ENCODE data around the gene RBFOX1.

The RBFOX1 gene

DNA sequence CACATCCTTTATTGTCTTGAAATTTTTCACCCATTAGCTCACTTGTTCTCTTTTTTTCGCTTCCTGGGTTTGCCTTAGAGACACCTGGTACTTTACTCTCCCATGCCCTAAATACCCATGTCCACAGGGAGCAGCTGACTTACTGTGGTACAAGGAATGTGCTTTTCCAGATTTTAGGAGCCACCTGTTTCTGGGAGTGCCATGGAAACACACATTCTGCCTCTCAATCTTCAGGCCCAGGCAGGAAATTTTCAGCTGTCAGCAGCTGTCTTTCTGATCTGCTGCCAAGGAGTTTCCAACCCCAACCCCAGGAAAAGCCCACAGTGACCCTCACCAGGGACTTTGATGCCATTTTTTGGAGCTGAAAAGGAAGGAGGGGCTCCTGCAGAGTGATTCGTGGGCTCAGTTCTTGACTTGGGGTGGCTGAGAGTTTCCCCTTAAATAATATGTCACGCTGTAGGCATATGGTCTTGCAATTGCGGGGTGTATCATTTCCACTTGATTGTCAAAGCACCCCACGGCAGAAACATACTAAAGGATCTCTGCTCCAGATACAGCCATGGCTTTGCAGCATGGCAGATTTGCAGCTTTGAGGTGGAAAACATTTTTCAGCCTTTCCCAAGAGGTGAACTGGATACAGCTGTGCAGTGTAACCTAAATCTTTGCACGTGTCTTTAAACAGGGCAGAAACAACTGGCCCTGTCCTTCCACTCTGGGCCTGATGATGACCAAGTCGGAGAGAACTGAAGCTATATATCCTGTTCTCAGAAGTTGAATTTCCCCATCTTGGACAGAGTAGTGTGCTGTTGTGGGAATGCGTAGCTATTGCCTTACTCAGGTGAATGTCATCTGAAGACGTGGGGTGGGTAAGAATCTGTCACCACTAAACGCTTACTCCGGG lies 19.2 kb downstream of the RBFOX1 start:
- H3K4me3 ChIP-seq = no peak overlapping the region
- TF ChIP-seq, protein P1, sequence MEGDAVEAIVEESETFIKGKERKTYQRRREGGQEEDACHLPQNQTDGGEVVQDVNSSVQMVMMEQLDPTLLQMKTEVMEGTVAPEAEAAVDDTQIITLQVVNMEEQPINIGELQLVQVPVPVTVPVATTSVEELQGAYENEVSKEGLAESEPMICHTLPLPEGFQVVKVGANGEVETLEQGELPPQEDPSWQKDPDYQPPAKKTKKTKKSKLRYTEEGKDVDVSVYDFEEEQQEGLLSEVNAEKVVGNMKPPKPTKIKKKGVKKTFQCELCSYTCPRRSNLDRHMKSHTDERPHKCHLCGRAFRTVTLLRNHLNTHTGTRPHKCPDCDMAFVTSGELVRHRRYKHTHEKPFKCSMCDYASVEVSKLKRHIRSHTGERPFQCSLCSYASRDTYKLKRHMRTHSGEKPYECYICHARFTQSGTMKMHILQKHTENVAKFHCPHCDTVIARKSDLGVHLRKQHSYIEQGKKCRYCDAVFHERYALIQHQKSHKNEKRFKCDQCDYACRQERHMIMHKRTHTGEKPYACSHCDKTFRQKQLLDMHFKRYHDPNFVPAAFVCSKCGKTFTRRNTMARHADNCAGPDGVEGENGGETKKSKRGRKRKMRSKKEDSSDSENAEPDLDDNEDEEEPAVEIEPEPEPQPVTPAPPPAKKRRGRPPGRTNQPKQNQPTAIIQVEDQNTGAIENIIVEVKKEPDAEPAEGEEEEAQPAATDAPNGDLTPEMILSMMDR (IDR thresholded peaks at IDR 0.05) = no peak
- no peak for DNase-seq (ENCODE audit: low spot score)
- H3K27ac ChIP-seq = no peak overlapping the region

DNA sequence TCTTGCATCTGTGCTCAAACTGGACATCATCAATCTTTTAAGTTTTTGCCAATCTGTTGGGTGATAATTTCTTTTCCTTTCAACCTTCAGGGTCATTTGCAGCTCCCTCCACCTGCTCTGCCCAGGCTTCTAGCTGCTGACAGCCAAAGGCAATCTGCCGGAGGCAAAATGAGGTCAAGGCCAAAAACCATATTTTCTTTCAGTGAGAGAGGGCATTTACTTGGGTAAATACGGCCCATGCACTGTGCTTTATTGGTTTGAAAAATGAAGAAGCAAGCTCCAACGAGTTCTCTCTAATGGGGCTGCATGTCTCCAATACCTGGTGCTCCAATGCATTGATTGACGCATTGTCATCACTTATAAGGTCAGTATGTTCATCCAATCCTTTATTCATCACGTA lies 23.1 kb downstream of the RBFOX1 start:
- Histone ChIP-seq H3K27ac (no peak overlapping the region), H3K4me3 (no peak overlapping the region)
- TF ChIP-seq, protein P1 (IDR thresholded peaks at IDR 0.05) = no peak
- no peak for DNase-seq (ENCODE audit: low spot score)

DNA sequence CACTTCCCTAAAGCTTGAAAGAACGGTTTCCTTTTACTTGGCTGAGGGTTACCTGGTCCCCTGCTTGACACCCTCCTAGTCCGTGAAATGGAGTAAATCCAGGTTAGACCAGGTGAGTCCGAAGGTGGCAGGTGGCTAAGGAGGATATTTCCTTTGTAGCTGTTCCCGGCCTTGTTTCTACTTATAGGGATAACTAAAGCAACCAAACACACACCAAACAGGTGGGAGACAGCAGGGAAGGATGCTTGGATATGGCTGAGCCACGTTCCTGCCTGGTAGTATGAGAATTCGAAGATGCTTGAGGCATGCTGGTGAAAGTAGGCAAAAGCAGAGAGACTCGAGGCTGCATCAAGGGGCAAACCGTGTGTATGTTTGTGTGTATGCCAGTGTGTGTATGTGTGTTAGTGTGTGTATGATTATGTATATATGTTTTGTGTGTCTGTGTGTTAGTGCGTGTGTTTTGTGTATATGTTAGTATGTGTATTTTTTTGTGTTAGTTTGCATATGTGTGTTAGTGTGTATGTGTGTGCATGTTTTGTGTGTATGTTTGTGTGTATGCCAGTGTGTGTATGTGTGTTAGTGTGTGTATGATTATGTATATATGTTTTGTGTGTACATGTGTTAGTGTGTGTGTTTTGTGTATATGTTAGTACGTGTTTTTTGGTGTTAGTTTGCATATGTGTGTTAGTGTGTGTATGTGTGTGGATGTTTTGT lies 28.9 kb downstream of the RBFOX1 start:
- H3K27ac ChIP-seq = no peak overlapping the region
- no peak overlapping the region for H3K4me3 ChIP-seq
- TF ChIP-seq, protein P1 (IDR thresholded peaks at IDR 0.05) = no peak
- no peak for DNase-seq (ENCODE audit: low spot score)

DNA sequence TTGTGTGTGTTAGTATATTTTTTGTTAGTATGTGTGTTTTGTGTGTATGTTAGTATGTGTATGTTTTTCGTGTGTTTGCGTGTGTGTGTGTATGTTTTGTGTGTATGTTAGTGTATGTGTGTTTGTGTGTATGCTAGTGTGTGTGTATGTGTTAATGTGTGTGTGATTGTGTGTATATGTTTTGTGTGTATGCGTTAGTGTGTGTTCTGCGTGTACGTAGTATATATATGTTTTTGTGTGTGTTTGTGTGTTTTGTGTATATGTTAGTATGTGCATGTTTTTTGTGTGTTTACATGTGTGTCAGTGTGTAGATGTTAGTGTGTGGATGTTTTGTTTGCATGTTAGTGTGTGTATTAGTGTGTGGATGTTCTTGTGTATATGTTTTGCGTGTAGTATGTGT lies 29.6 kb downstream of the RBFOX1 start:
- no peak overlapping the region for H3K4me3 ChIP-seq
- TF ChIP-seq, protein P1 (IDR thresholded peaks at IDR 0.05) = no peak
- no peak overlapping the region for H3K27ac ChIP-seq
- DNase-seq (ENCODE audit: low spot score) = no peak

DNA sequence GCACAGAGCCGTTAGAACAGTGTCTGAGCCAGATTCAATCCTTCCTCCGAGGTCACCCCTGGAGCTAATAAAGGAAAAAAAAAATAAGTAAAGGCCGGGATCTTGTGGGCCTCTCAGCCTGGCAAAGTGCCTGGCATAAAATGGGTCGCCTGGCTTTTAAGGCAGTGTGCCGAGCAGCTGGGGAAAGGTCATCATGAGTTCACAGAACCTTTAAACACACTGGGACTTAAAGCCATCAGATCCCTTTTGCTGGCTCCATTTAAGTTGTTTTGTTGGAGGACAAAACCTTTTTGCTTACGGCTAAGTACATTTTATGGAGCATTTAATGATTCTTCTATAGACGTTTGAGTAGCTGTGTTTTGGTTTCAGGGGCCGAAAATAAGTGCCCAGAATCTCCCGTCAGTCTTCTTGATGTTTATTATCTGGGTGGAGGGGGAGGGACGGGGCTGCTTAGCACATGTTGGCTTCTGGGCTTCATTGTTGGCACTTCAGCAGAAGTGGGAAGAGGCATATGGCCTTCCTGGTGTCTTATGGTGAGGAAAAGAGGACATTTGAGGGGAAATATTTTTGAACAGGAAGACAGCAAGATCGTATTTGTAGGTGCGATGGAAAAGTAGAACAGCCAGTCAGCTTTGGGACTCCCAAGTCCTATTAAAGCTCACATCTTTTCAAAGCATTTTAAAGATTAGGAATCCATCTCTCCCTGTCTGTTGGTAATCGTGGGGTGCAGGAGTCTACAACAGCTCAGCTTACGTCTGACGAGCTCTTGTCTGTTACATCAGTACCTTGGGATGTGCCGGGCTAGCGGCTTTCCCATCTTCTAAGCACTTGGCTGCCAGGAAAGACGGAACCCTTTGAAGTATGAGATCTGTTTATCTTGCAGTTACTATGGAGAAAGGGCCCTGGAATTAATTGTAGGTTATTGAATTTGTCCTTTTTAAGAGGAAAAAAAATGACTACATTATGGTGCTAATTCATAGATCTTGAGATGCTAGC lies 31.1 kb downstream of the RBFOX1 start:
- DNase-seq (ENCODE audit: low spot score) = no peak

DNA sequence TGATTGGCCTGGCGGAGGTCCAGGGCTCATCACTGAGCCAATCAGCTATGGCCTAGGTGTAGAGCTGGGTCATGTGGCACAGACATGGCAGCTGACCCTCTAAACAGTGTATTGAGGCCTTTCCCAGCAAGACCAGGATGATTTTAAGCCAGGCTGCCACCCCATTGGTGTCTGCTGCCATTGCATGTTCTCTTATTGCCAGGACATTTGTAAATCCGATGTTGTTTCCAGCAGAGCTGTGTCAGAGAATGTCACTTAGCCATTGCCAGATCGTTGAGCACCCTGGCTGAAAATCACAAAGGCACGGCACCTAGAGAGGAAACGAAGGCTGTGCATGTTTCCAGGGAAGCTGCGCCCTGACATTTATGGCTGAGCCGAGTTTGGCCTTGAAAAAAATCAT lies 33.4 kb downstream of the RBFOX1 start:
- Histone ChIP-seq H3K27ac (no peak overlapping the region), H3K4me3 (no peak overlapping the region)

More for the DNA sequence above, 31.1 kb downstream of the RBFOX1 start:
- TF ChIP-seq, protein P1 (IDR thresholded peaks at IDR 0.05) = no peak
- H3K27ac ChIP-seq = no peak overlapping the region
- no peak overlapping the region for H3K4me3 ChIP-seq

More for the DNA sequence above, 33.4 kb downstream of the RBFOX1 start:
- DNase-seq (ENCODE audit: low spot score) = no peak
- TF ChIP-seq, protein P1 (IDR thresholded peaks at IDR 0.05) = no peak
